ENCODE data around the gene CD6. TPM values are rescaled to one million over a fixed set of nuclear protein-coding genes. Genes with fewer than 3 reads are reported as not detected.

Gene CD6
- not detected in 2 replicates for total RNA-seq

GRCh38 chr11:60971520-60971919 is at the start of gene CD6:
TSS of gene CD6 (plus strand) at chr11:60971680. CDS start at chr11:60971866, 186 bp downstream.

GRCh38 chr11:60924110-60924905 is 47.2 kb upstream of the CD6 start, which contains the start of gene TMEM132A:
TSS of gene TMEM132A (plus strand) at chr11:60924460. CDS start at chr11:60924634, 174 bp downstream.

GRCh38 chr11:60951904-60952741 is 19.4 kb upstream of the CD6 start, which contains the start of gene SLC15A3:
TSS of gene SLC15A3 (minus strand) at chr11:60952176. CDS start at chr11:60951551, 625 bp downstream.

Small RNA genes within 50 kb of the gene (small RNA-seq; reads per million reads assigned to genes)
- gene RNU6-933P: not detected

Other genes starting within 250 kb of the CD6 start
- gene MS4A18, start 247.0 kb upstream of the CD6 start, total RNA-seq: not detected in 2 replicates
- not detected in 2 replicates for gene MS4A15, start 214.8 kb upstream of the CD6 start, total RNA-seq
- gene MS4A10, start 186.3 kb upstream of the CD6 start, total RNA-seq: not detected in 2 replicates
- 22.0 and 30.5 TPM in 2 replicates for gene CCDC86, start 129.6 kb upstream of the CD6 start, total RNA-seq
- gene PTGDR2, start 115.7 kb upstream of the CD6 start, total RNA-seq: 1.5 and 9.4 TPM in 2 replicates
- 0.37 and 0.98 TPM in 2 replicates for gene ZP1, start 104.1 kb upstream of the CD6 start, total RNA-seq
- gene PRPF19, start 65.1 kb upstream of the CD6 start, total RNA-seq: 54.0 and 62.8 TPM in 2 replicates
- gene TMEM109, start 57.5 kb upstream of the CD6 start, total RNA-seq: 36.9 and 39.7 TPM in 2 replicates
- 5.9 and 6.6 TPM in 2 replicates for gene TMEM132A, start 47.2 kb upstream of the CD6 start, total RNA-seq
- 4.5 and 8.1 TPM in 2 replicates for gene SLC15A3, start 19.5 kb upstream of the CD6 start, total RNA-seq
- gene CD5, start 130.8 kb downstream of the CD6 start, total RNA-seq: not detected in 2 replicates
- 12.9 and 16.2 TPM in 2 replicates for gene VPS37C, start 189.7 kb downstream of the CD6 start, total RNA-seq
- 0.73 and 2.2 TPM in 2 replicates for gene PGA3, start 231.8 kb downstream of the CD6 start, total RNA-seq

Data from subcutaneous preadipocyte (primary cell).